IPS-NIHi11 (cell line): ENCODE results near the gene GALNT10.
A peak's percentile ranks its signal among the peaks of the same experiment; 100 is the strongest.

Experiments used
- DNase-seq: peaks from one replicate; pipeline ENCODE4 v3.0.0; 2012; ENCODE audit warnings: mixed read lengths, low spot score

GALNT10 gene

GRCh38 chr5:154324033-154324432, 133.5 kb downstream of the GALNT10 start:
- DNase-seq = no peak

- no peak for DNase-seq
Observed at GRCh38 chr5:154325566-154325965, 135.0 kb downstream of the GALNT10 start.

GRCh38 chr5:154329062-154329461, 138.5 kb downstream of the GALNT10 start:
- no peak for DNase-seq

GRCh38 chr5:154329519-154330040, 139.0 kb downstream of the GALNT10 start:
- no peak for DNase-seq

GRCh38 chr5:154330097-154330667, 139.6 kb downstream of the GALNT10 start:
- no peak for DNase-seq

- no peak for DNase-seq
Observed at GRCh38 chr5:154331232-154331631, 140.7 kb downstream of the GALNT10 start.

GRCh38 chr5:154331924-154332323, 141.4 kb downstream of the GALNT10 start:
- DNase-seq = no peak

- no peak for DNase-seq
Observed at GRCh38 chr5:154332451-154332850, 141.9 kb downstream of the GALNT10 start.

GRCh38 chr5:154333016-154333415, 142.5 kb downstream of the GALNT10 start:
- DNase-seq = no peak

GRCh38 chr5:154334406-154335064, 144.0 kb downstream of the GALNT10 start:
- DNase-seq = no peak

GRCh38 chr5:154335065-154335448, 144.5 kb downstream of the GALNT10 start:
- DNase-seq = no peak

- DNase-seq = no peak
Observed at GRCh38 chr5:154341620-154342019, 151.1 kb downstream of the GALNT10 start.

- DNase-seq = no peak
Observed at GRCh38 chr5:154342211-154342610, 151.7 kb downstream of the GALNT10 start.

- DNase-seq = no peak
Observed at GRCh38 chr5:154342963-154343362, 152.4 kb downstream of the GALNT10 start.

- DNase-seq = no peak
Observed at GRCh38 chr5:154344461-154344860, 153.9 kb downstream of the GALNT10 start.

GRCh38 chr5:154345255-154345952, 154.9 kb downstream of the GALNT10 start:
- DNase-seq = no peak

GRCh38 chr5:154346427-154346826, 155.9 kb downstream of the GALNT10 start:
- DNase-seq = no peak

GRCh38 chr5:154349626-154350264, 159.2 kb downstream of the GALNT10 start:
- no peak for DNase-seq

- no peak for DNase-seq
Observed at GRCh38 chr5:154351141-154351540, 160.6 kb downstream of the GALNT10 start.

- no peak for DNase-seq
Observed at GRCh38 chr5:154351566-154351965, 161.0 kb downstream of the GALNT10 start.

GRCh38 chr5:154352960-154353548, 162.5 kb downstream of the GALNT10 start:
- no peak for DNase-seq

GRCh38 chr5:154355129-154355611, 164.6 kb downstream of the GALNT10 start:
- DNase-seq = peak; percentile 49
